Stomach (tissue), 4 donors: ENCODE data around the gene KTI12.

Experiments used
- EP300 ChIP-seq: sonication (generic); formaldehyde crosslinking; IDR thresholded peaks from one replicate; pipeline ENCODE4 v1.6.1; 2017; ENCODE audit warnings: antibody characterized with exemption
- POLR2A ChIP-seq, 4 donors: fragments of 450-650 bp; IDR thresholded peaks; one replicate each; pipeline ENCODE4 v1.6.1; 2016; ENCODE audit warnings: antibody characterized with exemption in 4 of 4, control low read depth in 2 of 4, mild to moderate bottlenecking in 1 of 4, moderate library complexity in 1 of 4
- POLR2AphosphoS5 ChIP-seq, 3 donors: sonication (generic); formaldehyde crosslinking; IDR thresholded peaks; one replicate each; pipeline ENCODE4 v1.6.1; 2016; ENCODE audit warnings: antibody characterized with exemption in 3 of 3
- TF ChIP-seq, protein P1 (sequence below), 7 experiments: fragments of 450-650 bp in 4 of 7; fragments of 200-600 bp in 3 of 7; sonication (generic) in 3 of 7; IDR thresholded peaks; one replicate each; pipeline ENCODE4 v1.5.1; 2016 to 2019; ENCODE audit warnings: antibody characterized with exemption in 7 of 7, control low read depth in 2 of 7, mild to moderate bottlenecking in 1 of 7

DNA sequence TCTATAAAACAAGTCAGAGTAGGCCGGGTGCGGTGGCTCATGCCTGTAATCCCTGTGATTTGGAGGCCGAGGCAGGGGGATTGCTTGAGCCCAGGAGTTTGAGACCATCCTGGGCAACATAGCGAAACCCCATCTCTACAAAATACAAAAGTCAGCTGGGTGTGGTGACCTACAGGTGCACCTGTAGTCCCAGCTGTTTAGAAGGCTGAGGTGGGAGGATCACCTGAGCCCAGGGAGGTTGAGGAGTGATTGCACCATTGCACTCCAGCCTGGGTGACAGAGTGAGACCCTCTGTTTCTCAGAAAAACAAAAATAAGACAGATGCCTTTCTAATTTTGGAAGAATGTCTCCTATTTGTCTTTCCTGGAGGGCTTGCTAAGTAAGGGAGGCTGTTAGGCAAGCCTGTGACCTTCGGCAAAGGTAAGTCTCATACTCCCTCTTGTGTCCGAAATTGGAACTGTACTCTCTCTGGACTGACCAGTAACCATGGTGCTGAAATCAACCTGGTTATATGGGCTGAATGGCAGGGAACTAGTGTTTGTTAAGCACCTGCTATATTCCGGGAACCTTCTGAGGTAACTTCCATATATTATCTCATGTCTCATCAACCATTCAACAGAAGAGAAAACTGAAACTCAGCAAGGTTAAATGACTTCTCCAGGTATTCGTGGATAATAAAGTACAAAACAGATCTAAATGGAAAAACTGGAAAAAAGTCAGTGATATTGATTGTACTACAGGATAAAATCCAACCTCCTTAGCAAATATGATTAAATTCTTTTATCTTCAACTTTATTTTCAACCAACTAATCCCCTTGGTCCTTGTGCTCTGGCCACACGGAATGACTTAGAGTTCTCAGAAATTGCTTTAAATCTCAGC, 31.3 kb downstream of the KTI12 start:
- TF ChIP-seq, protein P1, sequence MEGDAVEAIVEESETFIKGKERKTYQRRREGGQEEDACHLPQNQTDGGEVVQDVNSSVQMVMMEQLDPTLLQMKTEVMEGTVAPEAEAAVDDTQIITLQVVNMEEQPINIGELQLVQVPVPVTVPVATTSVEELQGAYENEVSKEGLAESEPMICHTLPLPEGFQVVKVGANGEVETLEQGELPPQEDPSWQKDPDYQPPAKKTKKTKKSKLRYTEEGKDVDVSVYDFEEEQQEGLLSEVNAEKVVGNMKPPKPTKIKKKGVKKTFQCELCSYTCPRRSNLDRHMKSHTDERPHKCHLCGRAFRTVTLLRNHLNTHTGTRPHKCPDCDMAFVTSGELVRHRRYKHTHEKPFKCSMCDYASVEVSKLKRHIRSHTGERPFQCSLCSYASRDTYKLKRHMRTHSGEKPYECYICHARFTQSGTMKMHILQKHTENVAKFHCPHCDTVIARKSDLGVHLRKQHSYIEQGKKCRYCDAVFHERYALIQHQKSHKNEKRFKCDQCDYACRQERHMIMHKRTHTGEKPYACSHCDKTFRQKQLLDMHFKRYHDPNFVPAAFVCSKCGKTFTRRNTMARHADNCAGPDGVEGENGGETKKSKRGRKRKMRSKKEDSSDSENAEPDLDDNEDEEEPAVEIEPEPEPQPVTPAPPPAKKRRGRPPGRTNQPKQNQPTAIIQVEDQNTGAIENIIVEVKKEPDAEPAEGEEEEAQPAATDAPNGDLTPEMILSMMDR (IDR thresholded peaks at IDR 0.05) = peak in 5 of 7 experiments; percentile 71 to 95 (median 91)
- TF ChIP-seq POLR2A (IDR thresholded peaks at IDR 0.05) (no peak), POLR2AphosphoS5 (IDR thresholded peaks at IDR 0.05) (no peak), EP300 (no peak)
